Thyroid gland (tissue), 4 donors: Measurements from ENCODE around the gene JUP. TPM values are rescaled to one million over a fixed set of nuclear protein-coding genes. Genes with fewer than 3 reads are reported as not detected.

Experiments
- DNase-seq, 2 donors: peaks; one replicate each; pipeline ENCODE4 v3.0.0-alpha.2; 2019
- H3K27ac ChIP-seq, 3 donors: fragments of 200-600 bp; sonication (generic); 1 replicate in 2 of 3; 2 replicates in 1 of 3; pipeline ENCODE4 v1.5.1; 2016 to 2019; ENCODE audit warnings: mild to moderate bottlenecking in 1 of 3, moderate library complexity in 1 of 3
- H3K27me3 ChIP-seq: fragments of 200-600 bp; sonication (generic); one replicate; pipeline ENCODE4 v1.5.1; 2019
- H3K36me3 ChIP-seq, 2 donors: fragments of 200-600 bp; sonication (generic); one replicate each; pipeline ENCODE4 v1.5.1; 2016 to 2019
- H3K4me1 ChIP-seq, 2 donors: fragments of 200-600 bp; sonication (generic); one replicate each; pipeline ENCODE4 v1.5.1; 2017 to 2019
- H3K4me3 ChIP-seq, 3 donors: fragments of 200-600 bp; sonication (generic); replicated peaks in 1 of 3; 1 replicate in 2 of 3; 2 replicates in 1 of 3; pipeline ENCODE4 v1.5.1; 2016; ENCODE audit warnings: mild to moderate bottlenecking in 1 of 3
- H3K9me3 ChIP-seq: fragments of 200-600 bp; sonication (generic); one replicate; pipeline ENCODE4 v1.5.1; 2017
- POLR2A ChIP-seq, 2 donors: fragments of 450-650 bp; IDR thresholded peaks; one replicate each; pipeline ENCODE4 v1.6.1; 2017; ENCODE audit warnings: antibody characterized with exemption in 2 of 2, mild to moderate bottlenecking in 2 of 2, moderate library complexity in 1 of 2
- WGBS, 2 donors: methylation state at CpG; one replicate each; pipeline ENCODE4 v1.1.5; 2017; 5-methylcytosine and 5-hydroxymethylcytosine counted together
- intact Hi-C: fragments of 100-400 bp; cut with DNase I; formaldehyde crosslinking; loops from one replicate; pipeline ENCODE4 v1.15.1; 2023
- total RNA-seq, 4 donors: library from RNA; depleted of rRNA; stranded (reverse); fragments of >200 nt; gene quantifications; one replicate each; pipeline ENCODE4 v1.2.3, GENCODE V29; 2016
- TF ChIP-seq, protein P1 (sequence below), 6 experiments: fragments of 200-600 bp in 3 of 6; fragments of 450-650 bp in 3 of 6; sonication (generic) in 3 of 6; IDR thresholded peaks; one replicate each; pipeline ENCODE4 v1.5.1; 2016 to 2019; ENCODE audit warnings: antibody characterized with exemption in 6 of 6, mild to moderate bottlenecking in 2 of 6, inconsistent platforms in 1 of 6, moderate library complexity in 1 of 6

Gene JUP
- total RNA-seq, 4 donors from 2014 or later = 127 to 356 (median 250) TPM

DNA sequence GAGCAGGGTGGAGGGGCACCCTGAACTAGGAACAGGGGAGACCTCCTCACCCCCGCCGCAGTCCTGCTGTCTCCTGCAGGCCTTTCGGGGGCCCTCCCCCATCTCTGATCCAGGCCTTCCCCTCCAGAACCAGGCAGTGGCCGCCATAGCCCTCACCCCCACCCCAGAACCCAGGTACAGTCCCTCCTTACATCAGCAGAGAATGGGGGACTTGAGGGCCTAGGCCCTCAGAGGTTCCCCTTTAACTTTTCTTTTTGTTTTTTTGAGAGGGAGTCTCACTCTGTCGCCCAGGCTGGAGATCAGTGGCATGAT lies 47.8 kb downstream of the JUP start:
- no peak overlapping the region for H3K4me3 ChIP-seq
- no peaks in the 10 kb centered on the region for H3K9me3 ChIP-seq
- 94% methylated on average over 5 of the region's 5 CpGs for WGBS, 2 donors
- TF ChIP-seq, protein P1, sequence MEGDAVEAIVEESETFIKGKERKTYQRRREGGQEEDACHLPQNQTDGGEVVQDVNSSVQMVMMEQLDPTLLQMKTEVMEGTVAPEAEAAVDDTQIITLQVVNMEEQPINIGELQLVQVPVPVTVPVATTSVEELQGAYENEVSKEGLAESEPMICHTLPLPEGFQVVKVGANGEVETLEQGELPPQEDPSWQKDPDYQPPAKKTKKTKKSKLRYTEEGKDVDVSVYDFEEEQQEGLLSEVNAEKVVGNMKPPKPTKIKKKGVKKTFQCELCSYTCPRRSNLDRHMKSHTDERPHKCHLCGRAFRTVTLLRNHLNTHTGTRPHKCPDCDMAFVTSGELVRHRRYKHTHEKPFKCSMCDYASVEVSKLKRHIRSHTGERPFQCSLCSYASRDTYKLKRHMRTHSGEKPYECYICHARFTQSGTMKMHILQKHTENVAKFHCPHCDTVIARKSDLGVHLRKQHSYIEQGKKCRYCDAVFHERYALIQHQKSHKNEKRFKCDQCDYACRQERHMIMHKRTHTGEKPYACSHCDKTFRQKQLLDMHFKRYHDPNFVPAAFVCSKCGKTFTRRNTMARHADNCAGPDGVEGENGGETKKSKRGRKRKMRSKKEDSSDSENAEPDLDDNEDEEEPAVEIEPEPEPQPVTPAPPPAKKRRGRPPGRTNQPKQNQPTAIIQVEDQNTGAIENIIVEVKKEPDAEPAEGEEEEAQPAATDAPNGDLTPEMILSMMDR (IDR thresholded peaks at IDR 0.05) = no peak
- TF ChIP-seq POLR2A (IDR thresholded peaks at IDR 0.05) = no peak
- DNase-seq = no peak
- peaks cover 25 to 52% of the 10 kb centered on the region in 2 donors for H3K4me1 ChIP-seq
- H3K27ac ChIP-seq = peak overlapping the region in 2 of 3 donors; percentile 13 to 60
- H3K27me3 ChIP-seq = no peaks in the 10 kb centered on the region
- H3K36me3 ChIP-seq = no peaks in the 10 kb centered on the region
- intact Hi-C loops = loop anchor here (10.0 kb wide), 2 partner anchors 146 to 226 kb away; partner anchors contain the start of gene CNP

DNA sequence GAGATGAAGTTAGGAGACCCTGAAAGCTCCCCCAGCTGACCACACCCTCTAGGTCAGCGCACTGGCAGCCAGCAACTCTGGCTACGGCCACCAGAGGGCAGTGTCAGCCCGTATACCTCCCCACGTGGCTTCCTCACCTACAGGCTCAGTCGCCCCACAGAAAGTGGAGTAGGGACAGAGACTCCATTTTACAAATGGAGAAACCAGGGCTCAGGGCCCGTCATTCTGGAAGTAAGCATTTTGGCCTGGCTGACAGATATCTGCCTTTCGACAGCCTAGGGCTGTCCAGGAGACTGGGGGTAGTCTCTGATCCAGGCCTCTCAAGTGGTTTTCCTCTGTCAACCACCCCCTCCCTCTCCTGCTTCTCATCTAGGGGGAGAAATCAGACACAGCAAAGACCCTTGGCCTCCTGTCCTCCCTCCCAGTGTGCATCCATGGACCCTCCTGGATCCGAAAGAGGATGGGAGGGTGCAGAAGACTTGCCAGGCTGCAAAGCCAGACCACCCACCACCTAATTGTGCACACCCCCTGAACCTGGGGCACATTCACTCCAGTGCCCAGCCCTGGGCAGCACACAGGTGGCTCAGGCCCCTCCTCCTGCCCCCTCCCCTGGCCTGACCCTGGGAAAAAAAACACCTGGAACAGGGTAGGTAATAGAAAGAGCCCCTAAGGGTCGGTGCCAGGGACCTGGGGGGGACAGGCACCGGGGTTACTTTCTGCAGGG lies 48.3 kb downstream of the JUP start:
- TF ChIP-seq, protein P1 (IDR thresholded peaks at IDR 0.05) = peak; percentile 96 to 98 (median 97)
- no peak for TF ChIP-seq POLR2A (IDR thresholded peaks at IDR 0.05)
- no peaks in the 10 kb centered on the region for H3K27me3 ChIP-seq
- H3K4me3 ChIP-seq = no peak overlapping the region
- no peaks in the 10 kb centered on the region for H3K9me3 ChIP-seq
- no peaks in the 10 kb centered on the region for H3K36me3 ChIP-seq
- DNase-seq = peak; percentile 75 to 80
- intact Hi-C loops = loop anchor here (10.0 kb wide), 2 partner anchors 147 to 227 kb away; partner anchors contain the start of gene CNP
- 31 to 32% methylated on average over 10 of the region's 10 CpGs for WGBS, 2 donors
- H3K27ac ChIP-seq = peak overlapping the region in 2 of 3 donors; percentile 13 to 60
- H3K4me1 ChIP-seq = peaks cover 27 to 55% of the 10 kb centered on the region in 2 donors

DNA sequence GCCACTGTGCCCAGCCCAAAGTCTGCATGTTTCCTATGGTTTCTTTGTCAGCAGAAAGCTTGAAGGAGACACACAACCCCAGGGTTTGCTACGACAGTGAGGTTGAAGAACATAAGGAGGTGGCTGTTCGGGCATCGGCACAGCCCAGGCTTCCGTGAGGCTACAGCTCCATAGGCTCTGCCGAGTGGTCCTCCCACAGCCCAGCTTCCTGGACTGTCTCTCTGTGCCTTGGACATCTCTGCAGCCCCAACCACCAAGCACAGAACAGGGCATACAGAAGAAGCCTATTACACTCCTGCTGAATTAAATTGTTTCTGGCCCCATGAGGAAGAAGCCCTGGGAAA lies 48.9 kb downstream of the JUP start:
- no peak for DNase-seq
- H3K36me3 ChIP-seq = no peaks in the 10 kb centered on the region
- intact Hi-C loops = loop anchor here (2.0 to 10.0 kb wide), 3 partner anchors 65 to 227 kb away; partner anchors contain the start of gene CNP
- peaks cover 27 to 55% of the 10 kb centered on the region in 2 donors for H3K4me1 ChIP-seq
- H3K27me3 ChIP-seq = no peaks in the 10 kb centered on the region
- H3K27ac ChIP-seq = no peak overlapping the region
- H3K9me3 ChIP-seq = no peaks in the 10 kb centered on the region
- no peak overlapping the region for H3K4me3 ChIP-seq
- TF ChIP-seq, protein P1 (IDR thresholded peaks at IDR 0.05) = no peak
- no peak for TF ChIP-seq POLR2A (IDR thresholded peaks at IDR 0.05)
- 32 to 49% methylated on average over 5 of the region's 5 CpGs for WGBS, 2 donors

DNA sequence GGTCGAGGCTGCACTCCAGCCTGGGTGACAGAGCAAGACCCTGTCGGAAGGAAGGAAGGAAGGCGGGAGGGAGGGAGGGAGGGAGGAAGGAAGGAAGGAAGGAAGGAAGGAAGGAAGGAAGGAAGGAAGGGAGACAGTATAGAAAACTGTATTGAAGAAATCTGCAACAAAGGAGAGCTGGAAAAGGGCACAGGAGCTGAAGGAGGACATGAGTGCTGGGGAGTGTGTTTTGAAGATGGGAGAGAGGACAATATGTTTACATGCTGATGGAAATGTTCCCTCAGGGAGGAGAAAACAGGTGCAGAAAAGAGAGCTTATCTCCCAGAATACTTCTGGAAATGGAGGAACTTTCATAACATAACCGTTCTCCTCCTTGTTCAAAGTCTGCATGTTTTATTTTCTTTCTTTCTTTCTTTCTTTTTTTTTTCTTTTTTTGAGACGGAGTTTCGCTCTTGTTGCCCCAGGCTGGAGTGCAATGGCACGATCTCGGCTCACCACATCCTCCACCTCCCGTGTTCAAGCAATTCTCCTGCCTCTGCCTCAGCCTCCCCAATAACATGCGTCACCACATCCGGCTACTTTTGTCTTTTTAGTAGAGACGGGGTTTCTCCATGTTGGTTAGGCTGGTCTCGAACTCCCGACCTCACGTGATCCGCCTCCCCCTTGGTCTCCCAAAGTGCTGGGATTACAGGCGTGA lies 49.4 kb downstream of the JUP start:
- intact Hi-C loops = loop anchor here (2.0 to 10.0 kb wide), 3 partner anchors 66 to 228 kb away; partner anchors contain the start of gene CNP
- H3K9me3 ChIP-seq = no peaks in the 10 kb centered on the region
- DNase-seq = no peak
- peaks cover 27 to 55% of the 10 kb centered on the region in 2 donors for H3K4me1 ChIP-seq
- H3K27me3 ChIP-seq = no peaks in the 10 kb centered on the region
- H3K36me3 ChIP-seq = no peaks in the 10 kb centered on the region
- H3K4me3 ChIP-seq = no peak overlapping the region
- 73 to 82% methylated on average over 17 of the region's 17 CpGs for WGBS, 2 donors
- H3K27ac ChIP-seq = no peak overlapping the region
- TF ChIP-seq, protein P1 (IDR thresholded peaks at IDR 0.05) = no peak
- TF ChIP-seq POLR2A (IDR thresholded peaks at IDR 0.05) = no peak

DNA sequence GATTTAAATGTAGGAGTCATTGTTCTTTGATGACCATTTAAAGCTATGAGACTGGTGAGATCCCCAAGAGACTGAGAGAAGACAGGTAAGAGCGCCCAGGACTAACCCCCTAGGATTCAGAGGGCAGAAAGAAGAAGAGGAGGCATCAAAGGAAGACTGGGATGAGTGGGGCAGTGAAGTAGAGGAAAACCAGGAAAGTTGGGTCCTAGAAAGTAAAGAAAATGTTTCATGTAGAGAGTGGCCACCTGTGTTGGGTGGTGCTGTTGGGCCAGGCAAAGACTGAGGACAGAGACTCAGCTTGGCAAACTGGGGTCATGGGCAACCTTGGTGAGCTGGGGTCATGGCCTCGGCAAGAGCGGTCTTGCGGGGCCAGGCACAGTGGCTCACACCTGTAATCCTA lies 50.8 kb downstream of the JUP start:
- H3K27me3 ChIP-seq = no peaks in the 10 kb centered on the region
- no peak for DNase-seq
- no peak for TF ChIP-seq POLR2A (IDR thresholded peaks at IDR 0.05)
- TF ChIP-seq, protein P1 (IDR thresholded peaks at IDR 0.05) = no peak
- H3K27ac ChIP-seq = no peak overlapping the region
- no peak overlapping the region for H3K4me3 ChIP-seq
- intact Hi-C loops = loop anchor here (2.0 to 10.0 kb wide), 3 partner anchors 67 to 229 kb away; partner anchors contain the start of gene CNP
- H3K36me3 ChIP-seq = no peaks in the 10 kb centered on the region
- peaks cover 27 to 55% of the 10 kb centered on the region in 2 donors for H3K4me1 ChIP-seq
- H3K9me3 ChIP-seq = no peaks in the 10 kb centered on the region
- 85 to 93% methylated on average over 3 to 4 of the region's 4 CpGs for WGBS, 2 donors
